Adrenal gland (tissue), 5 donors: ENCODE measurements around the gene NUTM2D.
"Not testable (repeated sequence)": the region's sequence is repeated elsewhere in the genome, so short reads cannot be mapped to it uniquely, and the experiment has no call there.

ENCODE experiments used
- CTCF ChIP-seq, 6 experiments: fragments of 450-650 bp in 4 of 6; fragments of 200-600 bp in 2 of 6; sonication (generic) in 1 of 6; IDR thresholded peaks; 1 replicate in 5 of 6; 2 replicates in 1 of 6; pipeline versions ENCODE4 v1.5.1 to v1.8.0; 2016 to 2021; ENCODE audit warnings: antibody characterized with exemption in 6 of 6, mild to moderate bottlenecking in 2 of 6, moderate library complexity in 1 of 6
- POLR2A ChIP-seq, 2 donors: fragments of 450-650 bp; IDR thresholded peaks; one replicate each; pipeline ENCODE4 v1.6.1; 2017; ENCODE audit warnings: antibody characterized with exemption in 2 of 2, mild to moderate bottlenecking in 2 of 2, moderate library complexity in 1 of 2
- donor health status: DM: no; HTN: no; CAD: no.

DNA sequence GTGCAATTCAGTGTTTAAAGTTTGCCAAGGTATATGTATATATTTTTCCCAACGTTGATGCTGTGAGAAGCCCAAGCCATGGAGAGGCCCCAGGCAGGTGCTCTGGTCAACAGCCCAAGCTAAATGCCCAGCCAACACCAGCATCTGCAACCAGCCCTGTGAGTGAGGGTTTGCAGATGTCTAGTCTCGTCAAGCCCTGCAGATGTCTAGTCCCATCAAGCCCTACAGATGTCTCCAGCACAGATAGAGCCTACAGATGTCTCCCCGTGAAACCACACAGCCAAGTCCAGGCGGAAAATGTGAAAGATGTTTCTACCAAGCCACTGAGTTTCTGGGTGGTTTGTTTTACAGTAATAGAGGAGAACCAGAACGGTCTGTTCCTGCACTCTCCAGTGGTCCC lies 26.7 kb downstream of the NUTM2D start:
- TF ChIP-seq POLR2A, CTCF (IDR thresholded peaks at IDR 0.05): not testable (repeated sequence)
